Hematopoietic multipotent progenitor cell treated with erythropoietin and hydrocortisone succinate and interleukin-3 and kit ligand, for 8 days (in vitro differentiated cells): ENCODE measurements around the gene UNC119B.
"Not testable (repeated sequence)": the region's sequence is repeated elsewhere in the genome, so short reads cannot be mapped to it uniquely, and the experiment has no call there.

ENCODE experiments used
- DNase-seq: peaks from one replicate; pipeline ENCODE4 v3.0.0-alpha.2; 2015

UNC119B gene

DNA sequence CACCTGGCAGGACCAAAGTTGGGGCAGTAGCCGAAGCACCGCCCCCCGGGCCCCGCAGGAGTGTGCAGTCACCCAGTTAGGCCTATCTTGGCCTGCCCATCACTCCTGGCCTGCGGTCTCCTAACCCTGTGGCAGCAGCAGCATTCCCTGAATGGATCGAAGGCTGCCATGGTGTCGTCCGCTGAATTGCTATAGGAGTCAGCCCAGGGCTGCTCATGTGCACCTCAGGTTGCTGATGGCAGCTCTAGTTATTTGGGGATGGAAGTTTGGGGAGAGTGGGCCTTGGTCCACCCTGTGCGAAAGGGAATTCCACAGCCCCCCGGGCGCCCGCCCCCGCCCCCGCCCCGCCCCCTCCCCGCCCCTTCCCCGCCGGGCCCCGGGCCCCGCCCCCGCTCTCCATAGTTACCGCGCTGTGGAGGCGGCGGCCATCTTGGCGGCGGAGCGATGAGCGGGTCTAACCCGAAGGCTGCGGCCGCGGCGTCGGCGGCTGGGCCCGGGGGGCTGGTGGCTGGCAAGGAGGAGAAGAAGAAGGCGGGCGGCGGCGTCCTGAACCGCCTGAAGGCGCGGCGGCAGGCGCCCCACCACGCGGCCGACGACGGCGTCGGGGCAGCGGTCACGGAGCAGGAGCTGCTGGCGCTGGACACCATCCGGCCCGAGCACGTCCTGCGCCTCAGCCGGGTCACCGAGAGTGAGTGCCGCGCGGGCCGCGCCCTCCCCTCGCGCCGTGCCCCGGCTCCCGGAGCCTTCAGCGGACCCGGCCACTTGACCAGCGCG is at the start of gene UNC119B:
Gene UNC119B, plus strand, starts transcription at position 428 of the 774 bp plus-strand sequence. Its CDS starts 17 bp downstream, at position 445.
- peak; percentile 61 for DNase-seq

DNA sequence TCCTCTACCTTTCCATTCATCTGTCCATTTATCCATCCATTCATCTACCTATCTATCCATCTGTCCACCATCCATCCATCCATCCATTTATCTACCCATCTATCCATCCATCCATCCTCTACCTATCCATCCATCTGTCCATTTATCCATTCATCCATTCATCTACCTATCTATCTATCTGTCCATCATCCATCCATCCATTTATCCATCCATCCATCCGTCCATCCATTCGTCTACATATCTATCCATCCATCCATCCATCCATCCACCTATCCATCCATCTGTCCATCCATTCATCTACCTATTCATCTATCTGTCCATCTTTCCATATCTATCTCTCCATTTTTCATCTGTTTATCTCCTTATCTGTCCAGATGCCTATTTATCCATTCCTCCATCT is 48.8 kb upstream of the UNC119B start:
- DNase-seq, result no peak

DNA sequence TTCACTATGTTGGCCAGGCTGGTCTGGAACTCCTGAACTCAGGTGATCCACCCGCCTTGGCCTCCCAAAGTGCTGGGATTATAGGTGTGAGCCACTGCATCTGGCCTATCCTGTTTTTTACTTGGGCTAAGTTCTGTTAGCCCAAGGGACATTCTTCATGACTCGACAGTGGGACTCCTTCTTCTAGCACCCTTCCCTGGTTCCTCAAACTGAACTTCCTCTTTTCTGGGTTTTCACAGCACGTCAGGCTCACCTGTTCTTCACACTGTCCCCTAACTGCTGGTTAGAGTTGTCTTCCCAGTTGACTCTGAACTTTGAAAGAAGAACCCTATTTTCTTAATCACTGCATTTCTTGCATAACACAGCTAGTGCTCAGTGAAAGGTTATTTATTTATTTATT is 47.4 kb upstream of the UNC119B start:
- DNase-seq, result no peak

DNA sequence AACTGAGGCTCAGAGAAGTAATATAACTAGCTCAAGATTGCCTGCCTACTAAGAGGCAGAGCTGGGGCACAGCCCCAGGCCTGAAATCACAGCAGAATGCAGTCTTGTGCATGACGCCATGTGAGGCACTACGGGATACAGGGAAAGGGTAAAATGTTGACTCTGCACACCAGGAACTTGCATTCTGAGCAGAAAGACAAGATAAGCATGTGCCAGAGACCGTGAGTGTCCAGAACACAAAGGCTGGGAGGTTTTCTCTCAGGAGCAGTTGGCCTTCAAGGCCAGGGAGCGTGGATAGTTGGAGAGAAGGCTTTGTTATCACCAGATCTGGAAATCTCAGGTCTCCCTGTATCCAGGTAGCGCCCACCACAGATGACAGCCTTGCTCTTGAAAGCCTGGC is 46.5 kb upstream of the UNC119B start:
- no peak for DNase-seq

DNA sequence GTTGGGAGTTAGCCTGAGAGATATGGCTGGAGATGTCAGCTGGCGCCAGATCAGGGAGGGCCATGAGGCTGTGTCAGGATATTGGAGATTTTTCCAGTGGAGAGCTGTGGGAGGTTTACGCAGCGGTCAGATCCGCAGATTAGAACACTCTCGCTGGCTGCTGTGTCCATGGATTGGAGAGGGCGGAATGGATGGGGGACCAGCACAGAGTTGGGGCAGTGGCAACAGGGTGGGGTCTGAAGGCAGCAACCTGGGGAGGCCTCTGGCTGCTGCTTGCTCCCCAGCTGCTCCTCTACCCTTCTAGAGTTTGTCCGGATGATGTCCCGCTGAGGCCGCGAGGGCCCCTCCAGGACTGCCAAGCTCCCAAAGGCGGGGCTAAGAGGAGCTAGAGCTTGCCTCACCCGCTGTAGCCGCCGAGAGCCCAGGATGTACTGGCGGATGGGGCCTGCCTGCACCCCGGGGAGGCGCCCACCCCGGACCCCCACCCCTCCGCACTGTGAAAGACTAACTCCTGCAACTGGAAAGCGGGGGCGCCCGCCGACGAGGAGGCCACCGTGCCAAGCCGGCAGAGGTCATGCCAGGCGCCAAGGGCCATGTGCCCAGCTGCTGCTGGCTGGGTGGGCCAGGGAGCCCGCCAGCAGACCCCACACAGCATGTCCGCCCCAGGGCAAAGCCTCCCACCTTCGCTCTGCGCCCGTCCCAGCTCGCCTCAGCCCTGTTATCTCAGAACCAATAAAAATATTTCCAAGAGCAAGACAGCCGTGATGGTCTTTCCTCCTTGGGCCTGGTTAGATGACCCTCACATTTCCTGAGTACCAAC is 43.5 kb upstream of the UNC119B start:
- DNase-seq, result no peak

DNA sequence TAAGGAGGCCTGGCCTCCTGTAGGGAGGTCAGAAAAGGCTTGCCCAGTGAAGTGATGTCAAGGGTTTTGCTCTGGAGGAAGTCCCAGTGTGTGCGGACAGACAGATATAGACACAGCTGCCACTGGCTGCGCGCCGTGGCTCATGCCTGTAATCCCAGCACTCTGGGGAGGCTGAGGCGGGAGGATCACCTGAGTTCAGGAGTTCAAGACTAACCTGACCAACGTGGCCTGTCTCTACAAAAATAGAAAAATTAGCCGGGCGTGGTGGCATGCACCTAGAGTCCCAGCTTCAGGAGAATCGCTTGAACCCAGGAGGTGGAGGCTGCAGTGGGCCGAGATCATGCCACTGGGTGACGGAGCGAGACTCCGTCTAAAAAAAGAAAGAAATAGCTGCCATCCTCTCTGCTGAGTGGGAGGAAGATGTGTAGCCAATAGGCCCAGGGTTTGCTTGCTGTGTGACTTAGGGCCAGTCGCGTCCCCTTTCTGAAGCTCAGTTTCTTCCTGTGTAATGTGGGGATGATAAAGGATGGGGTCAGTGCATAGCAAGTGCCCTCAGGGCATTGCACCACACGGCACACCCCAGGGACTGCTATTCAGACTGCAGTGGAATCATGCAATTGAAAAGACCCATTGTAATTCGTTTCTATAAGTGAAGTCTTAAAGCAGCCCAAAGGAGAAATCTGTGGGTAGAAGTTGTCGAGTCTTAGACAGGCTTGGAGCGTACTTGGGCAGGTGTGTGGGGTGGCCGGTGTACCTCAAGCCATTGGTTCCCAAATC is 42.0 kb upstream of the UNC119B start:
- DNase-seq, result no peak

DNA sequence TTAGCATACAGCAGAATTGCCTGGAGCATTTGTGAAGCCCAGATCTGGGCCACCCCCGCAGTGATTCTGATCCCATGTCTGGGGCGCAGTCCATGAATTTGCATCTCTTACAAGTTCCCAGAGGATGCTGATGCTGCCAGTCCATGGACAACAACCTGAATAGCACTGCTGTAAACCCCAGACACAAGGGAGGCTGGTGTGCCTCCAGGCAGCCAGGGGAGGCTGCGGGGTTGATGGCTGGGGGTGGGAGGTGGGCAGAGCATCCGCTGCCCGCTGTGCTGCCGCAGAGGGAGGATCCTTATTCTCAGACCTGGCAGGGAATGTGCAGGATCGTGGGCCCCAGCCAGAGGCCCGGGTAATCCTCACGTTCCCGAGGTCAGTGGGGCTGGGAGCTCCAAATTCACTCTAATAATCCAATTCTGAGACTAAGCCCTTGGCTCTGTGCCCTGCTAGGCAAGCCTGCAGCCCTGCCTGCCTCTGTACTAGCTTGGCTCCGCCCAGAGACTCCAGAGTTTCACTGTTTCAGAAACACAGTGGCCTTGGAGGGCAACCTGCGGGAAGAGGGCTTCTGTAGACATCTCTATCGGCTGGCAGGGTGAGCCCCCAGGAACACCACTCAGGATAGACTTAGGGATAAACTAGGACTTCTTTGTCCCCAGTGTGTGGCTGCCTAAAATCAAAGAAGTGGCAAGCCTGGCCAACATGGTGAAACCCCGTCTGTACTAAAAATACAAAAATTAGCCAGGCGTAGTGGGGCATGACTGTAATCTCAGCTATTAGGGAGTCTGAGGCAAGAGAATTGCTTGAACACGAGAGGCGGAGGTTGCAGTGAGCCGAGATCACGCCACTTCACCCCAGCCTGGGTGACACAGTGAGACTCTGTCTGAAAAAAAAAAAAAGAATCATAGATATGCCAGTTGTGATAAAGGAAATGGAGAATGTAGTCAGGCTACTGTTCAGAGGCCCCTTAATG is 41.1 kb upstream of the UNC119B start:
- peak; percentile 20 for DNase-seq

DNA sequence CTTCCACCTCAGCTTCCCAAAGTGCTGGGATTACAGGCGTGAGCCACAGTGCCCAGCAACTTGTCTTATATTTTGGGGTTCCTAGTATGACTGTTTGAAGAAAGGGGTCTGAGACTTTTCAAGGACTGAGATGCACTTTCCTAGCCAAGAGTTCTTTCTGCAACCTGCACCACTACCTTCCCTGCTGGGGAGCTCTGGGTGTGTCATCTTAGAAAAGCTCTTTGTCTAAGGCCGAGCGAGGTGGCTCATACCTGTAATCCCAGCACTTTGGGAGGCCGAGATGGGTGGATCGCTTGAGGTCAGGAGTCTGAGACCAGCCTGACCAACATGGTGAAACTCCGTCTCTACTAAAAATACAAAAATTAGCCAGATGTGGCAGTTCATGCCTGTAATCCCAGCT is 40.0 kb upstream of the UNC119B start:
- not testable (repeated sequence) for DNase-seq

DNA sequence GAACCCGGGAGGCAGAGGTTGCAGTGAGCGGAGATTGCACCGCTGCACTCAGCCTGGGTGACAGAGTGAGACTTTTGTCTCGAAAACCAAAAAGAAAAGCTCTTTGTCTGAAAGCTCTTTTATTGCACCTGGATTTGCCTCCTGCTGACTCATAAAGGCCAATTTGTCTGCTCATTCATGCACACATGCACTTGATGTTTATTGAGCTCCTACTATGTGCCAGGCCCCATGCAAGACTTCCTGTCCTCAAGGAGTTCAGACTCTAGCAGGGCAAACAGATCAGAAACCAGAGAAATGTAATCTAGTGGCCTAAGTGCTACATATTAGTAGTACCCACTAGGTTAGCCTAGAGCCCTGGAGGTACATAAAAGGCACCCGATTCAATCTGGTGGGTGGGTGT is 39.6 kb upstream of the UNC119B start:
- DNase-seq, result no peak

DNA sequence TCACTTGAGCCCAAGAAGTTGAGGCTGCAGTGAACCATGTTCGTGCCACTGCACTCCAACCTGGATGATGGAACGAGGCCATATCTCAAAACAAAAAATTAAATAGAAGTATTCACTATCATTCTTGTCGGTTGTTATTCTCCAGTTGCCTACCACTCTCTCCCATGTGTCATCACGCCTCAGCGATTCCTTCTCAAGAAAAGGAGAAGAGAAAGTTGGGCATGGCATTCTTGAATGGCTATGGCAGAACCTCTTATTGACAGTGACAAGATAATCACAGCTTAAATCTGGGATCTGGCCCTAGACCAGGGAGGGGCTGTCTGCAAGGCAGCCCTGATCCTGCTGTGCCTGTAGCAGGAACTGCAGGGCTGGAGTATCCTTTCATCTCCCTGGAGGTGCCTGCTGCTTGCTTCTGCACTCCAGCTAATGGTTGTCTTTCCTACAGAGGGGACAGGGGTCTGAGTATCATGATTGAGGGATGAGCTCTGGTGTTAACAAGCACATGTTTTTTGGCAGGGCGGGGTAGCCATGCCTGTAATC is 36.1 kb upstream of the UNC119B start:
- DNase-seq, result no peak

DNA sequence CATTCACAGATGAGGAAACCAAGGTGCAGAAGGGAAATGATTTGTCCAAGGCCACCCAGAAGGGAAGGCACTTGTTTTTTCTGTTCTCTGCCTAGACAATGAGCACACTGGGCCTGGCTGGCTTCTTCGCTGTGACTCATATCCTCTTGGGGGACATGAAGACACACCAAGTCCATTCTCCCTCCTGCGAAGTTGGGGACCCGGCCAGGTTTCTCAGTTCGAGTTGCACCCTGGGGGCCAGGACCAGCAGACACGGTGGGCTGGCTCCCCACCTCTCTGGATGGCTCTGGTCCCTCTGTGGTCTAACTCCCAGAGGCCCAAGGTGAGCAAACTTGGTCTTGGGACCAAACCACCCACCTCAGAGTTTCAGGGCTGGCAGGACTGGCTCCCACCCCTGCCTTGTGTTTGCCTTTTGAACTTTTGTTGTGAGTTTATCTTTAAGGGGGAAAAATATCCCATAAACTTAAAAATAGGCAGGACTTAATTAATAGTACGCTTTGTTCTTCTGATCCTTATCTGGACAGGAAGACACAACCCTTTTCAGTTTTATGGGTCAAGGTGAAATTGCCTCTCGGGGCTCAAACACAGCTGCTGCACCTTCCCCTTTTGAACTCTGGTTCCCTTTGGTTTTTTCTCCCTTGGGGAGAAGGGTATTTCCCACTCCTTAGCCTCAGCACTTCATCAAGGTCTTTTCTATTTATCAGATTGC is 32.3 kb upstream of the UNC119B start:
- no peak for DNase-seq

DNA sequence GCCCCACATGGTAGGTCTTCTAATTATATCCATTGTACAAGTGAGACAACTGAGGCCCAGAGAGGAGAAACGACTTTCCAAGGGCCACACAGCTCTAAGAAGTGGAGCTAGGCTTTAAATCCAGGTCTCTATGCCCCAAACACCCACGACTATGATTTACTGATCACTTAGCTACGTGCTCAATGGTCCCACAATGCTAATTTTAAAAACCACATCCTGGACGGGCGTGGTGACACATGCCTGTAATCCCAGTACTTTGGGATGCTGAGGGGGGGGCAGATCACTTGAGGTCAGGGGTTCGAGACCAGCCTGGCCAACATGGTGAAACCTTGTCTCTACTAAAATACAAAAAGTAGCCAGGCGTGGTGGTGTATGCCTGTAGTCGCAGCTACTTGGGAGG is 31.7 kb upstream of the UNC119B start:
- DNase-seq, result no peak

DNA sequence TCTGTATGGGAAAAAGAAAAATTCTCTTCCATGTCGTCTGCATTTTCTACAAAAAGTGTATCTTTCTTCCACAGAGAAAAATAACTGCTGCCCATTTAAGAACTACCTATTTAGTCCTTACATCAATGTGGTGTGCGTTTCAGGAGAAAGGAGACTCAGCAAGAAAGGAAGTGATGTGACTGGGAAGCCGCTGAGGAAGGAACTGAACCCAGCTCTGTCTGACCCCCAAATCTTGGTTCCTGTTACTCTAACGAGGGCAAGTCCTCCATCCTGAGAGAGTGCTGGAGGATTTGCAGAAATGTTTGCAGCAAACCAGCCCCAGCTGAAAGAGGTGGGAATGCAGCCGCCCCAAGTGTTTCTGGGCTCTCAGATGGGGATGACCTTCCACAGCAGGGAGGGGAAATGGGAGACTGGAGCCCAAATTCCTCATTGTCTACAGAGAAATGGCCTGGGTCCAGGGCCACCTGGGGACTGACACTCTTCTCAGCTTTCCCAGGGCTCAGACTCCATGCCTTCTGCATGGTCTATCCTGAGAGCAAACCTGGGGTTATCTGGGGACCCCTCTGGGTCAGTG is 30.0 kb upstream of the UNC119B start:
- no peak for DNase-seq

DNA sequence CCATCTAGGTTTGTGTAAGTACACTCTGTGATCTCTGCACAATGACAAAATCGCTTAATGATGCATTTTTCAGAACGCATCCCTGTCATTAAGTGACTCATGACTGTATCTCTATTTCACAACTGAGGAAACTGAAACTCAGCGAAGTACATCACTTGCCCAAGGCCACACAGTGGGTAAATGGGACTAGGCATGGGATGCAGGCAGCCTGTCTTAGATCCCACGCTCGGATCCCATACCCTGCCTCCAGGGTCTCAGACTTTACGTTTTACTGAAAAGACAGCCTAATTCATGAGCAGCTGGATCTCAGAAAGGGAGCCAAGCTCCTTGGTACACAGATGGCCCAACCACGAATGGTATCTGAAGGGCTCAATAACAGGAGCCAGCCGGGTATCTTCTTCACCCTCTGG is 25.7 kb upstream of the UNC119B start:
- no peak for DNase-seq

DNA sequence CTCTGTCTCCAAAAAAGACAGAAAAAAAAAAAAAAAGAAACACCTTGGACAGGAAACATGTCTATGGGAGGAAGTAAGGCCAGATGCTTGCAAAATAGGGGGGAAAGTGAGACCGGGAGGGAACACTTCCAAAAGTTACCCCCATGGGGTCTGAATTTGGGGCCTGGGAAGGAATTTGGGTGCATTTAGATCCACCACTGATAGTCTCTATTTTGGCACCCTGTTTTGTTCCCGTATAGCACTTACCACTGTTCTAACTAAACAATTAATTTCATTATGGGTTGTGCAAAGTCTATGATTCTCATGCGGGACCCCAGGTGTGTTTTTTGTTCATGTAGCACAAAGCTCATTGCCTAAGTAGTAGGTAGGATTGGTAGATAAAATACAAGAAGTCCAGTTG is 24.7 kb upstream of the UNC119B start:
- no peak for DNase-seq

DNA sequence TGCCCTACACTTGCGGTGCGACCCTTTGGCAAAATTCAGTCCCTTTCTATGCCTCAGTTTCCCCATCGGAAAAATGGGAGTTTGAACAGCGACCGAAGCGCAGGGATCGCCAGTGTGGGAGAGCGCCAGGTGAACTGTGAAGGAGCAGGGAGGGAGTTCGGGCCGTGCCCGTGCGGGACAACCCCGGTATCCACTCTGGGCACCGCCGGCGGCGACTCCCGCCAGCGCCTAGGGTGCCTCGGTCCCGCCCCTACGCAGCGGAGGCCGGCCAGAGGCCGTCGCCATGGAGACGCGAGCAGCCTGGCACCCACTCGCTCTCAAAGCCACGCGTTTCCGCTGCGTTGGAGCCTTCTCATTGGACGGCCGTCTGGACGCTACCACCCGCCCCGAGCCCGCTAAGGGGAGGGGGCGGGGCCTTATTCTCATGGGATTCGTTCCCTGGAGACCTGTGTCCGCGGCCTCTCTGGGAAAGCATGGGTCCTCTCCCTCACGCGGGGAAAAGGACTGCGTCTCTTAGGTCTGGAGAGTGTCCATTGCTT is 24.0 kb upstream of the UNC119B start:
- peak; percentile 99 for DNase-seq

DNA sequence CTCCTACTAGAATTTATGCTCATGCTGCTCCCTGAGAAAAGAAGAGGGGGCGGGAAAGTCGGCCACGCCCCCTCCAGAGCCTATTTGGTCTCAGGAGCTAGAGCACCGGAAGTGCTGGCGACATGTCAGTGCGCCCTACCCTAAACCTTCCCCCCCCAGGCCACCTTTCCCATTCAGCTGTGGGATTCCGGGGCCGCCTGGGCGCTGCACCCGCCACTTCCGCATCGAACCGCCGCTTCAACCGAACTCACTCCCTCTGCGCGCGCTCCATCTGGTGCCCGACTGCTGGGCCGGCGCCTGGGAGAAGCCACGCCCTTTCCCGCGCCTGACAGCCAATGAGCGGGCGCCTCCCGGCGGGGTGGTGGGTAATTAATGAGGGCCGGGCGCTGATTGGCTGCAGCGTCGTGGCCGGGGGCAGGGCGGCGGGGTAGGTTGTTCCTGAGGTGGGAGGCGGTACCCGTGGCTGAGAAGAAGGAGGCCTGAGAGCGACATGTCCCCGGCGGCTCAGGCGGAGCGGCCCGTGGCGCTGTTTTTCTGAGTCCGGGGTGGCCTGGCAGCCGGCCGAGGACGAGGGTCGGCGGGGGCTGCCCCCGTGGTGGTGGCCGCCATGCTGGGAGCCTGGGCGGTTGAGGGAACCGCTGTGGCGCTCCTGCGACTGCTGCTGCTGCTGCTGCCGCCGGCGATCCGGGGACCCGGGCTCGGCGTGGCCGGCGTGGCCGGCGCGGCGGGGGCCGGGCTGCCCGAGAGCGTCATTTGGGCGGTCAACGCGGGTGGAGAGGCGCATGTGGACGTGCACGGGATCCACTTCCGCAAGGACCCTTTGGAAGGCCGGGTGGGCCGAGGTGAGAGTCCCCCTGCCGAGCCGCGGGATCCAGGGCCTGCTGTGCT is 23.3 kb upstream of the UNC119B start, which contains the start of gene MLEC:
Gene MLEC, plus strand, starts transcription at position 460 of the 888 bp plus-strand sequence. Its CDS starts 148 bp downstream, at position 608.
- peak; percentile 97 for DNase-seq

DNA sequence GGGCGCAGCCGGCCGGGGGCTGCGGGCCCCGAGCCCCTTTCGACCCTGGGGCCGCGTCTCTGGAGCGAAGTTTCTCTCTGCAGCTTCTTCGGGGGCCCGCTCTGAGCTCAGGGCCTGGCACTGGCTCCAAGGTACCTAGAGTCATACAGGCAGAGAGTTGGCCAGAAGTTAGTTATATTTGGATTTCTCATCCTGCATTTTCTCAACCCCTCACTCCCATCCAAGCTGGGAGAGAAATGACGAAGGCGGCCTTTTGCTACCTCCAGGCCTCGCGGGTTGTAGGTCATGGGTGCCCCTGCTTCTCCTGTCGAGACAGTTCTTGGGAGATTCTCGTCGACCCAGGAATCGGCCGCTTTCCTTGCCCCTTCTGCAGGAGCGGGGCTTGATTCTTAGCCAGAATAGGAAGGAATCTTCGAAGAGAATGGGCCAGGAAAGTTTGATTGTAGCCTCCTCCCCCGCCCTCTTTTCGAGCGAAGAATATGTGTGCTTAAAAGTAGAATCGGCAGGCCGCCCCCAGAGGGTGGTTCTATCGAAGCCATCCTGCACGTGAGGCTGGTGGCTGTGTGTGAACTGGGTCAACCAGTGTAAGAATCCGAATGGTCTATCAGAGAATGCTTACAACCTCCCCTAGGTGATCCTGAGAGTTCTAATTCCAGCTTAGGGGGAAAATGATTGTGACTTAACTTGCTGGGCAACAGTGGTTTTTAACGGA is 22.5 kb upstream of the UNC119B start:
- DNase-seq, result peak; percentile 64
